GM18526 (cell line): Measurements from ENCODE around the gene ZNG1A.
"Not testable (repeated sequence)": the region's sequence is repeated elsewhere in the genome, so short reads cannot be mapped to it uniquely, and the experiment has no call there.

Experiments
- POLR2A ChIP-seq: IDR thresholded peaks from 3 replicates; pipeline ENCODE4 v1.6.1; 2011; ENCODE audit not compliant: insufficient read length; ENCODE audit errors: extremely low read depth

The ZNG1A gene

DNA sequence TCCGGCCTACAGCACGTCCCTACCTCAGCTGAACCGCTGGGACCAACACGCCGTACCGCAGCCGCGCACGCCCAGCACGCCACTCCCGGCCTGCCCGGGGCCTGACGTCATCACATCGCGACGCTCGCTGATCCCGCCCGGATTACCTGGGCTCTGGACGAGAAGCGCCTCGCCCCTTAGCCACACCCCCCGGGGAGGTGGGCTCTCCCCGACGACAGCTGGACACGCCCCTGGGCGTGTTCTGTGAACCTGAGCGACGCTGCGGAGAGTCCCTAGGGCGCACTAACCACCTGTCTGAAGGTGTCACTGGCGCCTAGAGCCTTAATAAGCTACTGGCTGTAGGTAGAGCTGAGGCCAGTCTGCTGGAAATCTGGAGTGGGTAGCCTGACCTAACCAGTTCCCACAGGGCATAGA lies at the start of gene ZNG1A:
ZNG1A (minus strand) TSS at position 87 of the 414 bp plus-strand sequence. CDS start 87 bp downstream, outside the sequence.
- TF ChIP-seq POLR2A = not testable (repeated sequence)

- TF ChIP-seq POLR2A = no peak
These were observed 49.0 kb upstream of the ZNG1A start for GRCh38 chr9:227860-228259.

GRCh38 chr9:224582-225520 lies 46.0 kb upstream of the ZNG1A start:
- TF ChIP-seq POLR2A = no peak

DNA sequence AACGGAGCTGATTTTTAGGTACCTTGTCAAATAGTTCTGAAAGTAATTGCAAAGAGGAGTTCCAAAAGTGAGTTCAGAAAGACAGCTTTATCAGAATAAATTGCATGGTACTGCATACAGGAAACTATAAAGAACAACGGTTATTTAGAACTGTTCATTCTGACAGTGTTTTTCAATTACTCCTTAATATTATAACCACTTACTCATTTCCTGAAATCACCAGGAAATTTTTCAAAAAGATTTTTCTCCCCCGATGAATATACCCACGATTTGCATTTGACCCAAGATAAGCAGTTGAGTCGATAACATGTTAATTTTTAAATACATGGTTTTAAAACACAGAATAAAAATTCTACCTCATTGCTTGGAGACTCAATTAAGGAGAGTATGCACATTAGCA lies 45.2 kb upstream of the ZNG1A start:
- TF ChIP-seq POLR2A = no peak

DNA sequence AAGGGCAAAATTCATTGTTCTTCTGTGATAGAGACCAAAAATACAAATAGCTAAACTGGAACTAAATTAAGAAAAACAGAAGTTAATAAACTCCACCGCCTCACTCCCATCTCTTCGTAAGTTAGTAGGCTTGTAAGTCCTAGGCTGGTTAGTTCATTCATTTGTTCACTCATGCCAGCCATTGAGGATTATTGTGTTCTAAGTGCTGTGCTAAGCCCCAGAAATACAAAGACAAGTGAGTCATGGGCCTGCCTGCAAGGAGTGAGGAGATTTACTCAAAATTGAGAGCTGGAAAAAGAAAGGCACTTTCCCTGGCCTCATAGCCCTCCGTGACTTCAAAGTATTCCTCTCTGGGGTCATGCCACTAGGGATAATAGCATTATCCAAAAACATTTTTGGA lies 44.3 kb upstream of the ZNG1A start:
- no peak for TF ChIP-seq POLR2A

DNA sequence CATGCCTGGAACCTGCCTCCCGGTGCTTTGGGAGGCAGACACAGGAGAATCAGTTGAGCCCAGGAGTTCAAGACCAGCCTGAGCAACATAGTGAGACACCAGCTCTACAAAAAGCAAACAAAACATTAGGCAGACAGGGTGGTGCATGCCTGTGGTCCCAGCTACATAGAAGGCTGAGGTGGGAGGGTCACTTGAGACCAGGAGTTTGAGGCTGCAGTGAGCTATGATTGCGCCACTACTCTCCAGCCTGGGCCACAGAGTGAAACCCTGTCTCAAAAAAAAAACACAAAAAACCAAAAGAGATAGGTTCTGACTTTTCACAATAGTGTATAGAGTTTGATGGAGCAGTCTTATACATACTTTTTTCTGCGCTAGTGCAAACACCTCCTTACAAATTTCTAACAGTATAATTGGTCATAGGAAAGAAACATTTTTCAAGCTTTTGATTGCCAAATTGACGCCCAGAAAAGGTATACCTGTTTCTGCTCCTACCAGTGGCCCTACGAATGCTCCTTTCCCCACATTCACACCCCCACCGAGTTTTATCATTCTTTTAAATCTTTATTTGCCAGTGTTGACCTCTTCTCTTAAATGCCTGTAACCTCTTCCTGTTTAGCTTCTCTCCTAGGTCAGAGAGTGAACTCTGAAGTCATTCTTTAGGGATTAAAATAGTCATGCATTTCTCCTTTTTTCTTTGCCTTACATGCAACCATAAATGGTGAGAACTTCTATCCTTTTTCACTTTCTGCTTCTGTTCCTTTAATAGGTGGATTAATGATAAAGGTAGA lies 43.3 kb upstream of the ZNG1A start:
- no peak for TF ChIP-seq POLR2A

DNA sequence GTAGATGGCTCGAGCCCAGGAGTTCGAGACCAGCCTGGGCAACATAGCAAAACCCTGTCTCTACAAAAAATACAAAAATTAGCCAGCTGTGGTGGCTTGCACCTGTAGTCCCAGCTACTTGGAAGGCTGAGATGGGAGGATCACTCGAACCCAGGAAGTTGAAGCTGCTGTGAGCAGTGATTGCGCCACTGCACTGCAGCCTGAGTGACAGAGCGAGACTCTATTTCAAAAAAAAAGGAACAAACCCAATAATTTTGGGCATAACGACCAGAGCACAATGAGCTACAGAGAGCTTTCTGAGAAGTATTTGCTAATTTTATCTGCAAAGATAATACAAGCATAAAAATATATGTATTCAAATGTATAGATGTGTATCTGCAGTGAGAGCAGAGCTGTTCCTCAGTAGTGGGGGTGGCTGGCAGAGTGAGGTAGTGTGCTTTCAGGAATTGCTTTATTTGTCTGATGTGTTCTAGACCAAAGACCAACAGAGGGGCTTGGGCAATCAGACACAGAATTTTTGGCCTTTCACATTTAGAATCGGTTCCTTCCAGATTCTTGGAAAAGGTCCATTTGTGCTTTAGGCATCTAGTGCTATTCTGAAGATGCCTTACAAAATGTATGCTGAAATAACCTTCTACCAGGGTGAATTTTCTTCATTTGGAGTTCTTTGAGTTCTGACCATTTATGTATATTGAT lies 41.0 kb upstream of the ZNG1A start:
- no peak for TF ChIP-seq POLR2A

DNA sequence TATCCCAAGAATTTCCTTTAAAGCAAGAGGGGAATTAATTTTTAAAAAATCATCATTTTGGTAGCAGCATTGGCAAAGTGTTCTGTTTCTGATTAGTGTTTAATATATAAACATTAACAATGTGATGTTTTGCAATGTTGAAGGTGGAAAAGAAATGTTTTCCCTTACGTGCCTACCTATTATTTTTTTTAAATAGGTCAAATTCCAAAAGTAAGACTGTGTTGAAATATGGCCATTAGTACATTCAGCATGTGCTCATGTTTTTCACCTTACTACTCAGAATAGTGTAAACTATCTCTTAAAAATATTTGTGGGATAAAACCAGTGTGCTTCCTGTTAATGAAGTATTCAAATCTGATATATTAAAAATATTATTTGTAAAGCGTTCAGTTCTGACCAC lies 39.1 kb upstream of the ZNG1A start:
- no peak for TF ChIP-seq POLR2A

DNA sequence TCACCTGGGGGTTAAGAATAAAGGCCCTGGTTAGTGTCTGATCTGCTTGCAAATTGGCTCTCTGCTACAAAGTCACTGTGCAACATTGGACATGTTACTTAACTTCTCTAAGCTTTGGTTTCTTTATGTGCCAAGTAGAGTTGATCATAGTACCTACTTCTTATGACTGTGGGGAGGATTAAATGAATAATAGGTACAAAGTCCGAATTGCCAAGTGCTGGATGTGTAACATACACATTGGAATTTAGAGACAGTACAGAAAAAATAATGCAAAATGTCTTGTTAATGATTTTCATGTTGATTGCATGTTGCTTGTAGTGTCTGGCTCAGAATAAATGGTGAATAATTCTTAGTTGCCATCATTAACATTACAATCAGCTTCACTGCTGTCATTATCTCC lies 38.0 kb upstream of the ZNG1A start:
- TF ChIP-seq POLR2A = no peak

DNA sequence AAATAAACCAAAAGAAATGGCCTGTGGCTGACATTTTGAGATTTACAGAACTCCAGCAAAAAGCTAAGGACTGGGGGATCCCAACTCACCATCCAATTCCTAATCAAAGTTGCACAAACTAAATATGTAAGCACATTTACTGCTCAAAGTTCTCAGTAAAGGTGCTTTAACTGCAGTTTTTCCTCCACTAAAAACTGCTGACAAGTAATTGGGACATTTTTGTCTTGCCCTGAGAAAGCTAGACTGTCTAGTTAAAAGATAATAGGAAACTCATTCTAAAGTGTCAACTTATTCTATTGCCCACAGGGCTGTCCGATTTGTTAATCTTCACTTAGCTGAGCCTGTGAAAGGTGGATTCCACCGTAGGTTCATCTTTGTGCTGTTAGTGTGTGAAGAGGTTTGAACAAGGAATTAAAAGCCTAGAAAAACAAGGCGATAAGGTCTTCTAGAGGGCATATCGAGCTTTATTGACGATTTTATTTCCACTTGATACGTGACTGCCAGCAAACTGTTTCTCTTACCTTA lies 36.8 kb upstream of the ZNG1A start:
- TF ChIP-seq POLR2A = no peak

DNA sequence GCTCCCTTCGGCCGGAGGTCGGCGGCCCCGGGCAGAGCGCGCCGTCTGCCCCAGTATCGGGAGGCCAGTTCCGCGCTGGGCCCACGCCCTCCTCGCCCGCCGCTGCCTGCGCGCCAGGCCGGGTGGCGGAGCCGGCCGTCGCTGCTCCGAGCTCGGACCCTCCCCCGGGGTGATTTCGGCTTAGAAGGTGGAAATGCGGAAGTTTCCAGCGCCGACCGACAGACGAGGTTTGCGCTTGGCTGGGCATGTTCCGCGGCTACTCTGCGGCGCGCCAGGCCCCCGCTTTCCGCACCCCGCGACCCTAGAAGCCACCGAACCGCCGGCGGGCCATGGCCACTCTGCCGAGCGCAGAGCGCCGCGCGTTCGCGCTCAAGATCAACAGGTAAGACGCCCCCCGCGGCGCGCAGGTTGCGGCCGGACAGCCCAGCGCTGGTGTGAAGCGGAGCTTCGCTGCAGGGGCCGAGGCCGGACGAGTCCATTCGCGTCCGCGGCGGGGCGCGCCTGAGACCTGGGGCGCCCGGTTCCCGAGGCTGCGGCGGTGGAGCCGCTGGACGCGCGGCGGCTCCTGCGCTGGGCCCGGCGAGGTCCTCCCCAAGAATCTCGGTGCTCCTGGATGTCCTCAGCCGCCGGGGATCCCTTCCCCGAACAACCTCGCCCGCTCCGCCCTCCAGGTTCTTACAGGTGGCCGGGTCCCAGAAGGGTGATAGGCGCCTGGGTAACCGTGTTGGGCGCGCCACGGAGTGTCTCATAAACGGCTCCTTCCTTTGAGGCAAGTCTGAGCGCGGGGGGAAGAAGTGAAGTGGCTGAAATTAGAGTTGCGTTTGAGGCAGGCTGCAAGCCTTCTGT lies 36.0 kb upstream of the ZNG1A start, which contains the start of gene DOCK8:
DOCK8 (plus strand) TSS at position 218 of the 846 bp plus-strand sequence; CDS start at position 330, 112 bp downstream.
- TF ChIP-seq POLR2A = peak; percentile 14

DNA sequence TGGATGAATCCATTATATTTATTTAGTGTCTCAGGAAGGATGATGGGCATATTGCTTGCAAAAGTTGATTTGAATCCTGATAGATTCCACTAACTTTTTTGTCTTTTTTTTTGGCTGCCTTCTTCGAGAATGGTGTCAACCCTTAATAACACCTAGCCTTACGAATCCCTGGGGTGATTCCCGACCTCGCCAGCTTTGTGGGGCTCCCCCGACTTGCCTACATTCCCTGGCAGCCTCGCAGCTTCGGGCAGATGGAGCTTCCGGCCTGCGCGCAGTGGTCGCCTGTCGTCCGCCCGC lies 35.4 kb upstream of the ZNG1A start:
- no peak for TF ChIP-seq POLR2A

DNA sequence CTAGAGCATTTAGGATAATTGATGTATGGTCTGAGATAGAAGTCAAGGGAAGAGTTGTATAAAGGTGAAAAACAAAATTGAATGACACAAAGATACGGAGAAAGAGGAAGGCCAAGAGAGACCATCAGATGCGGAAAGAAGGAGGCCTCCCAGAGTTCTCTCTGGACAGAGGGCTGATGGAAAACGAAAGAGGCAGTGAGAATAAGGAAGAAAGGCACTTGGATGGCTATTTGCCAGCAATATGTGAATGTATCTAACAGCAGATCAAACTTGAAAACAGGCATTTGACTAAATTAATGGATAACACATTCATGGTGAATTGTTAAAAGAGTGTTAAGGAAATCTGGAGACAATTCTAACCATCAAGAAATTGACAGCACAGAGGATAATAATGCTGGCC lies 33.4 kb upstream of the ZNG1A start:
- no peak for TF ChIP-seq POLR2A

GRCh38 chr9:211557-211956 lies 32.7 kb upstream of the ZNG1A start:
- TF ChIP-seq POLR2A = no peak

DNA sequence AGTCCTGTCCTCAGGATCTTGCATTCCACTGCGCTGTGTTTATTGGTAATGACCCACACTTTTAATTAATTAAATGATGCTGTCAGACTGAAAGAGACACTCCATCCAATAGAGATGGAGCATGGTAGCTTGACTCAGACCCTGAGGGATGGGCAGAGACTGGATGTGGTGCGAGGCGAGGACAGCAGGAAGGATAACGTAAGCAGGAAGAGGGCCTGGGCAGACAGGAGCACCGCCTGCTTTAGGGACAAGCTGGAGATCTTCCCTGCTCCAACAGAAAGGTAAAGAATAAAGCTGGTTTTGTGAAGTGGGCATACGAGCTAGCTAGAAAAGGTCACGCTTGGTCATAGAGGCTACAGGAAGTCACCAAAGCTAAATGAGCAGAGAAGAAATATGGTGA lies 32.2 kb upstream of the ZNG1A start:
- no peak for TF ChIP-seq POLR2A
